Choroid plexus epithelial cell (primary cell): ENCODE results near the gene SPOCK1.
A peak's percentile ranks its signal among the peaks of the same experiment; 100 is the strongest.

Experiments used
- DNase-seq: peaks from one replicate; pipeline ENCODE4 v3.0.0-alpha.2; 2010; ENCODE audit warnings: low read depth
- H3K4me3 ChIP-seq: 2 replicates; pipeline ENCODE4 v1.5.1; 2011; ENCODE audit warnings: low read depth, mild to moderate bottlenecking, control low read depth, low read length, moderate library complexity
- CTCF ChIP-seq: conservative IDR thresholded peaks from 2 replicates; pipeline ENCODE4 v1.5.1; 2011; ENCODE audit warnings: low read depth, mild to moderate bottlenecking, control low read depth, inconsistent platforms, low read length, moderate library complexity

The SPOCK1 gene

GRCh38 chr5:137186759-137187461 lies 312.2 kb downstream of the SPOCK1 start:
- no peak for TF ChIP-seq CTCF
- DNase-seq, result peak; percentile 29
- no peak overlapping the region for H3K4me3 ChIP-seq

GRCh38 chr5:137185193-137185592 lies 313.9 kb downstream of the SPOCK1 start:
- H3K4me3 ChIP-seq, result no peak overlapping the region
- no peak for DNase-seq
- TF ChIP-seq CTCF, result no peak

- TF ChIP-seq CTCF, result no peak
- no peak overlapping the region for H3K4me3 ChIP-seq
- no peak for DNase-seq
Measured at GRCh38 chr5:137184734-137185133, 314.4 kb downstream of the SPOCK1 start.

- DNase-seq, result no peak
- no peak overlapping the region for H3K4me3 ChIP-seq
- TF ChIP-seq CTCF, result no peak
Measured at GRCh38 chr5:137182576-137182975, 316.6 kb downstream of the SPOCK1 start.

GRCh38 chr5:137181667-137182066 lies 317.5 kb downstream of the SPOCK1 start:
- no peak for TF ChIP-seq CTCF
- no peak for DNase-seq
- no peak overlapping the region for H3K4me3 ChIP-seq

- no peak overlapping the region for H3K4me3 ChIP-seq
- DNase-seq, result no peak
- TF ChIP-seq CTCF, result no peak
Measured at GRCh38 chr5:137179203-137179602, 319.9 kb downstream of the SPOCK1 start.

GRCh38 chr5:137176609-137177008 lies 322.5 kb downstream of the SPOCK1 start:
- no peak for TF ChIP-seq CTCF
- no peak for DNase-seq
- H3K4me3 ChIP-seq, result no peak overlapping the region
